GM23338 (cell line): ENCODE data around the gene DDX20. TPM values are rescaled to one million over a fixed set of nuclear protein-coding genes. Genes with fewer than 3 reads are reported as not detected.

Experiments used
- ATAC-seq: fragments of 200-7000 bp; cut with Tn5 transposase; 3 replicates; pipeline ENCODE4 v1.9.1; 2020
- DNase-seq: peaks from one replicate; pipeline ENCODE4 v3.0.0-alpha.2; 2015; ENCODE audit warnings: low spot score
- H2AFZ ChIP-seq: fragments of 200-600 bp; sonication (generic); 2 replicates; pipeline ENCODE4 v1.8.0; 2016; ENCODE audit warnings: antibody characterized with exemption, mild to moderate bottlenecking, moderate library complexity
- H3F3A ChIP-seq: fragments of 200-600 bp; sonication (generic); replicated peaks from 2 replicates; pipeline ENCODE4 v1.8.0; 2017; ENCODE audit warnings: antibody characterized with exemption, mixed run types, low read depth
- H3K27ac ChIP-seq: fragments of 200-600 bp; sonication (generic); 2 replicates; pipeline ENCODE4 v1.6.1; 2016; ENCODE audit warnings: low read depth
- H3K27me3 ChIP-seq: fragments of 200-600 bp; sonication (generic); 2 replicates; pipeline ENCODE4 v1.8.0; 2016; ENCODE audit warnings: mild to moderate bottlenecking, mixed run types, moderate library complexity; ENCODE audit not compliant: insufficient read depth
- H3K36me3 ChIP-seq: fragments of 200-600 bp; sonication (generic); 2 replicates; pipeline ENCODE4 v1.8.0; 2016; ENCODE audit warnings: mild to moderate bottlenecking; ENCODE audit not compliant: insufficient read depth
- H3K4me1 ChIP-seq: fragments of 200-600 bp; sonication (generic); 2 replicates; pipeline ENCODE4 v1.8.0; 2016; ENCODE audit warnings: mild to moderate bottlenecking, moderate library complexity; ENCODE audit not compliant: insufficient read depth
- H3K4me2 ChIP-seq: fragments of 200-600 bp; sonication (generic); 2 replicates; pipeline ENCODE4 v1.7.1; 2017; ENCODE audit warnings: mixed run types
- H3K4me3 ChIP-seq: fragments of 200-600 bp; sonication (generic); 2 replicates; pipeline ENCODE4 v1.6.1; 2016; ENCODE audit warnings: mixed run types
- H3K79me2 ChIP-seq: fragments of 200-600 bp; sonication (generic); replicated peaks from 2 replicates; pipeline ENCODE4 v1.8.0; 2017; ENCODE audit warnings: mild to moderate bottlenecking; ENCODE audit not compliant: insufficient read depth
- H3K9me2 ChIP-seq: fragments of 200-600 bp; sonication (generic); 2 replicates; pipeline ENCODE4 v1.8.0; 2017; ENCODE audit not compliant: insufficient read depth
- H4K20me1 ChIP-seq: fragments of 200-600 bp; sonication (generic); replicated peaks from 2 replicates; pipeline ENCODE4 v1.8.0; 2017; ENCODE audit warnings: mild to moderate bottlenecking; ENCODE audit not compliant: insufficient read depth
- H3K27ac Mint-ChIP-seq: 2 replicates; pipeline ENCODE4 v1.8.0; 2020; ENCODE audit warnings: inconsistent platforms, mild to moderate bottlenecking, moderate library complexity, mixed read lengths
- H3K27me3 Mint-ChIP-seq: 3 replicates; pipeline ENCODE4 v1.8.0; 2022; ENCODE audit warnings: low read depth, mild to moderate bottlenecking, moderate library complexity, mixed read lengths, inconsistent platforms; ENCODE audit not compliant: insufficient read depth, poor library complexity
- H3K36me3 Mint-ChIP-seq: 3 replicates; pipeline ENCODE4 v1.8.0; 2021; ENCODE audit warnings: low read depth, mild to moderate bottlenecking, inconsistent platforms, moderate library complexity, mixed read lengths
- H3K4me1 Mint-ChIP-seq: 3 replicates; pipeline ENCODE4 v1.8.0; 2020; ENCODE audit warnings: mild to moderate bottlenecking, inconsistent platforms, mixed read lengths
- H3K4me3 Mint-ChIP-seq: 3 replicates; pipeline ENCODE4 v1.8.0; 2021; ENCODE audit warnings: moderate library complexity, mild to moderate bottlenecking, inconsistent platforms, mixed read lengths
- H3K9me3 Mint-ChIP-seq: 3 replicates; pipeline ENCODE4 v1.8.0; 2020; ENCODE audit warnings: moderate library complexity, mild to moderate bottlenecking, inconsistent platforms, mixed read lengths
- CREB1 ChIP-seq: fragments of 250-450 bp; sonication (Bioruptor Pico); IDR thresholded peaks from 2 replicates; pipeline ENCODE4 v1.5.0; 2020; ENCODE audit warnings: low read depth, mild to moderate bottlenecking, moderate library complexity
- POLR2AphosphoS5 ChIP-seq: IDR thresholded peaks from 2 replicates; pipeline ENCODE4 v1.6.1; 2016; ENCODE audit warnings: antibody characterized with exemption, low read depth
- polyA plus RNA-seq: library from polyadenylated mRNA; unstranded; fragments of >200 nt; fragmentation: Nextera tagmentation; extraction: Ambion mirVana; gene quantifications from 2 replicates; pipeline ENCODE4 v1.2.1, GENCODE V29; 2016
- total RNA-seq: library from RNA; depleted of rRNA; stranded (reverse); fragments of >200 nt; shearing (Covaris generic); gene quantifications from 2 replicates; pipeline ENCODE4 v1.2.3, GENCODE V29; 2014
- TF ChIP-seq, protein P1 (sequence below), 2 experiments: fragments of 200-600 bp in 1 of 2; sonication (generic) in 1 of 2; conservative IDR thresholded peaks; 2 replicates each; pipeline versions ENCODE4 v1.5.1 to v1.6.1; 2016 to 2017; ENCODE audit warnings: antibody characterized with exemption in 2 of 2, low read depth in 2 of 2, mild to moderate bottlenecking in 2 of 2, moderate library complexity in 1 of 2
- TF ChIP-seq, protein P2 (sequence below): IDR thresholded peaks from one replicate; pipeline ENCODE4 v1.6.1; 2018; ENCODE audit warnings: antibody characterized with exemption; ENCODE audit not compliant: unreplicated experiment

DDX20 gene
- total and polyA plus RNA-seq, 2 experiments from 2014 or later, result 11.9 to 54.4 TPM

DNA sequence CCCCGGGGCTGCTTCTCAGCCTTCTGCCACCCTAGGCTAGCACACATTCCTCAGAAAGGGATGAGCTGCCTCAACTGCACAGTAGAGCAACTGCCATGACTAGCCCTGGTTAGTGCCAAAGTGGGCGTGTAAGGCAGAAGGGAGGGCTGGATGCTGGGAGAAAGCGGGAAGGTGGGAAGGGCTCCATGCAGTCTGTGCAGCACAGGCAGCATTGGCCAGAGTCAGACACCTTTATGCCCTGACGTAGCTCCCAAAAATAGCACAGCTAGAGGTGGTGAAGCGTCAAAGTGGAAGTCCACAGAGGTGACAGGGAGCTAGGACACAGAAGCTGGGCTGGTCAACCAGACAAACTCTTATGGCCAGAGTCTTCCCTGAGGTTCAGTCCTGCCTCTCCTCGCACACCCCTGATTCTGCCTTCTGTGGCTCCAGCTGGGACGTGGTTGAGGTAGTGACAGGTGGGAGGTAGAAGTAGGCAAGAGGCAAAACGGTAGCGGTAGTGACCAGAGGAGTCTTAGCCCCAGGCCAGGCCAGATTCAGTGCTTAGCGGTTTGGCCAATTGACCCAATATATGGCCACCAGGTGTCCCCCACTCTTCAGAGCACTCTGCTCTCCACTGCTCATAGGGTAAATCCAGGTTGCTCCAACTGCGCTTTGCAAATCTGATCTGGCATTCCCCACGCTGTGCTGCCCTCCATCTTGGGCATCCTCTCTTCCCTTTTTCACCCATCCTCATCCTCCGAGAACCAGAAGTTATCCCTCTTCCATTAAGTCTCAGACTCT is 45.6 kb downstream of the DDX20 start:
- H3K4me3 ChIP-seq, result no peak overlapping the region
- no peak overlapping the region for H2AFZ ChIP-seq
- peaks cover under 1% of the 10 kb centered on the region; the same call in 1 of the 2 replicates for H3K9me2 ChIP-seq
- H3K4me1 ChIP-seq, result no peaks in the 10 kb centered on the region
- H3K27ac ChIP-seq, result no peak overlapping the region
- no peaks in the 10 kb centered on the region for H3K79me2 ChIP-seq
- H3K36me3 ChIP-seq, result no peaks in the 10 kb centered on the region
- DNase-seq (peak; percentile 39), ATAC-seq (peak; percentile 78)
- H3F3A ChIP-seq, result no peaks in the 10 kb centered on the region
- Mint-ChIP-seq H3K4me3 (no peak overlapping the region), H3K27ac (no peak overlapping the region), H3K4me1 (no peaks in the 10 kb centered on the region; the same call in 2 of the 3 replicates), H3K9me3 (no peaks in the 10 kb centered on the region; the same call in 2 of the 3 replicates), H3K36me3 (no peaks in the 10 kb centered on the region), H3K27me3 (no peaks in the 10 kb centered on the region)
- H3K27me3 ChIP-seq, result no peaks in the 10 kb centered on the region
- H3K4me2 ChIP-seq, result no peak overlapping the region
- TF ChIP-seq, protein P1, sequence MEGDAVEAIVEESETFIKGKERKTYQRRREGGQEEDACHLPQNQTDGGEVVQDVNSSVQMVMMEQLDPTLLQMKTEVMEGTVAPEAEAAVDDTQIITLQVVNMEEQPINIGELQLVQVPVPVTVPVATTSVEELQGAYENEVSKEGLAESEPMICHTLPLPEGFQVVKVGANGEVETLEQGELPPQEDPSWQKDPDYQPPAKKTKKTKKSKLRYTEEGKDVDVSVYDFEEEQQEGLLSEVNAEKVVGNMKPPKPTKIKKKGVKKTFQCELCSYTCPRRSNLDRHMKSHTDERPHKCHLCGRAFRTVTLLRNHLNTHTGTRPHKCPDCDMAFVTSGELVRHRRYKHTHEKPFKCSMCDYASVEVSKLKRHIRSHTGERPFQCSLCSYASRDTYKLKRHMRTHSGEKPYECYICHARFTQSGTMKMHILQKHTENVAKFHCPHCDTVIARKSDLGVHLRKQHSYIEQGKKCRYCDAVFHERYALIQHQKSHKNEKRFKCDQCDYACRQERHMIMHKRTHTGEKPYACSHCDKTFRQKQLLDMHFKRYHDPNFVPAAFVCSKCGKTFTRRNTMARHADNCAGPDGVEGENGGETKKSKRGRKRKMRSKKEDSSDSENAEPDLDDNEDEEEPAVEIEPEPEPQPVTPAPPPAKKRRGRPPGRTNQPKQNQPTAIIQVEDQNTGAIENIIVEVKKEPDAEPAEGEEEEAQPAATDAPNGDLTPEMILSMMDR (conservative IDR thresholded peaks at IDR 0.05; ENCODE audit: low read depth in 2 of 2), result peak; percentile 28 to 57; a peak in 3 of 4 replicates
- no peak for TF ChIP-seq CREB1
- H4K20me1 ChIP-seq, result no peaks in the 10 kb centered on the region

DNA sequence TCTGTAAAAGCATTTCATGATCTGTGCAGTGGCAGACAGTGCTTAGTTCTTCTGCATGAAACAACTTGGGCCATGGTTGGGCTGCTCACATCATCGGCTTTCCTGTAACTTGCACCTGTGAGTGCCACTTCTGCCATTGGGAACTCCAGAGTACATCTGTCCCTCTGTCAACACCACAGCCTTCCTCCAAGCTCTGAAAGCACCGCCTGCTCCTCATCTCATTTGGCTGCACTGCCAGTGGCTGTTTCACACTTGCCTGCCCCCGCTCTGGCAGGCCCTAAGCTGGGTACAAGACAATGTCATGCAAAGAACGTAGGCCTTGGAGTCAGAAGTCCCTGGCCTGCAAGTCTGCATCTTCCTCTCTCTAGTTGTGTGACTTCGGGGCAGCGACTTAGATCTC is 46.4 kb downstream of the DDX20 start:
- H3K27ac ChIP-seq, result no peak overlapping the region

More for the DNA sequence above, 46.4 kb downstream of the DDX20 start:
- DNase-seq, result no peak
- H4K20me1 ChIP-seq, result no peaks in the 10 kb centered on the region
- Mint-ChIP-seq H3K27me3 (no peaks in the 10 kb centered on the region), H3K4me1 (no peaks in the 10 kb centered on the region; the same call in 2 of the 3 replicates), H3K4me3 (no peak overlapping the region), H3K9me3 (no peaks in the 10 kb centered on the region; the same call in 2 of the 3 replicates), H3K36me3 (no peaks in the 10 kb centered on the region), H3K27ac (no peak overlapping the region)
- no peaks in the 10 kb centered on the region for H3K36me3 ChIP-seq
- H3K4me3 ChIP-seq, result no peak overlapping the region
- no peak overlapping the region for H2AFZ ChIP-seq
- no peaks in the 10 kb centered on the region for H3K4me1 ChIP-seq
- H3K27me3 ChIP-seq, result no peaks in the 10 kb centered on the region
- H3K9me2 ChIP-seq, result no peaks in the 10 kb centered on the region
- TF ChIP-seq, protein P2, sequence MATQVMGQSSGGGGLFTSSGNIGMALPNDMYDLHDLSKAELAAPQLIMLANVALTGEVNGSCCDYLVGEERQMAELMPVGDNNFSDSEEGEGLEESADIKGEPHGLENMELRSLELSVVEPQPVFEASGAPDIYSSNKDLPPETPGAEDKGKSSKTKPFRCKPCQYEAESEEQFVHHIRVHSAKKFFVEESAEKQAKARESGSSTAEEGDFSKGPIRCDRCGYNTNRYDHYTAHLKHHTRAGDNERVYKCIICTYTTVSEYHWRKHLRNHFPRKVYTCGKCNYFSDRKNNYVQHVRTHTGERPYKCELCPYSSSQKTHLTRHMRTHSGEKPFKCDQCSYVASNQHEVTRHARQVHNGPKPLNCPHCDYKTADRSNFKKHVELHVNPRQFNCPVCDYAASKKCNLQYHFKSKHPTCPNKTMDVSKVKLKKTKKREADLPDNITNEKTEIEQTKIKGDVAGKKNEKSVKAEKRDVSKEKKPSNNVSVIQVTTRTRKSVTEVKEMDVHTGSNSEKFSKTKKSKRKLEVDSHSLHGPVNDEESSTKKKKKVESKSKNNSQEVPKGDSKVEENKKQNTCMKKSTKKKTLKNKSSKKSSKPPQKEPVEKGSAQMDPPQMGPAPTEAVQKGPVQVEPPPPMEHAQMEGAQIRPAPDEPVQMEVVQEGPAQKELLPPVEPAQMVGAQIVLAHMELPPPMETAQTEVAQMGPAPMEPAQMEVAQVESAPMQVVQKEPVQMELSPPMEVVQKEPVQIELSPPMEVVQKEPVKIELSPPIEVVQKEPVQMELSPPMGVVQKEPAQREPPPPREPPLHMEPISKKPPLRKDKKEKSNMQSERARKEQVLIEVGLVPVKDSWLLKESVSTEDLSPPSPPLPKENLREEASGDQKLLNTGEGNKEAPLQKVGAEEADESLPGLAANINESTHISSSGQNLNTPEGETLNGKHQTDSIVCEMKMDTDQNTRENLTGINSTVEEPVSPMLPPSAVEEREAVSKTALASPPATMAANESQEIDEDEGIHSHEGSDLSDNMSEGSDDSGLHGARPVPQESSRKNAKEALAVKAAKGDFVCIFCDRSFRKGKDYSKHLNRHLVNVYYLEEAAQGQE, result no peak
- no peak for TF ChIP-seq CREB1
- no peak for TF ChIP-seq POLR2AphosphoS5
- no peak overlapping the region for H3K4me2 ChIP-seq
- no peaks in the 10 kb centered on the region for H3K79me2 ChIP-seq
- no peak for ATAC-seq
- no peaks in the 10 kb centered on the region for H3F3A ChIP-seq
